ENCODE data around the gene NXF1.
"Not testable (repeated sequence)": the region's sequence is repeated elsewhere in the genome, so short reads cannot be mapped to it uniquely, and the experiment has no call there.

Gene NXF1

DNA sequence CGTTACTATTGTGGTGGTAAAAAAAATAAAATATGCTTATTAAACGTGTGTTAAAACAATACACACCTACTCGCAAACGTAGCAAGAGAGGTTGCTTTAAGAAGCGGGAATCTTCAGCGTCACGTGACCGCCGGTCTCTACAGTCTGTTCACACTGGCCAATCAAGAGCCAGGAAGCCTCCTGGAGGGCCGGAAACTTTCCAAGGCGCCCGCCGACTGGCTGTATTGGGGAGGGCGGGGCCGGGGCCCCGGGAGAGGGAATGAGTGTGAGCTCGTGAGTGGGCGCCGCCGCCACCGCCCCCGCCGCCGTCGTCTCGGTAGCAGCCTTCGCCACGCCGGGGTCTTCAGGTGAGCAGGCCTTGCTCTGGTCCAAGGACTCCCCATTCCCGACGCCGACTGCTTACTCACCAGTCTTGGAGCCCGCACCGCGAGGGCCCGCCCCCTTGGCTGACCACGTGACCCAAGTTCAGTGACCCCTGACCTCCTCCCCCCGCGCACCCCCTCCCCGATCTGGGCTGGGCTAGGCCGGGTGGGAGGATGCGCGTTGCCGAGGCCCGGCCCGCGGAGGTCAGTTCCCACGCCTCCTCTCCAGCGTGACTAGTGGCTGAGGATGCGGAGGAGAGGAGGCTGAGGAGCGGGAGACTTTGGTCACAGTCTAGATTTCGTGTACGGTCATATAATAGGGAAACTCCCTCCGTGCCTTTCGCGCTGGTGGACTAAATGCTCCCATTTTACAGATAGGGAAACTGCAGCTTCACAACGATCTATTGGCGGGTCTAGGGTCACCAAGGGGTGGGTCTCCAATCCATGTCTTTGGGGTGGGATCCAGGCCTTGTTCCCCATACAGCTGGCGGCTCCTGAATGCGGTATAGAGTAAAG is 33.9 kb downstream of the NXF1 start, which contains the start of gene TAF6L:
TSS of gene TAF6L (plus strand) at position 253 of the 878 bp plus-strand sequence. CDS start 4,388 bp downstream, outside the sequence.
- Mint-ChIP-seq H3K4me1 (peaks cover 16% of the 10 kb centered on the region), H3K4me3 (peak within 1 kb of the TSS; percentile 88 to 95 (median 94)), H3K27me3 (ENCODE audit: low read depth) (peaks cover 3% of the 10 kb centered on the region), H3K36me3 (ENCODE audit: low read depth) (peaks cover 25% of the 10 kb centered on the region), H3K27ac (peak within 1 kb of the TSS; percentile 99), H3K9me3 (no peaks in the 10 kb centered on the region)
- TF ChIP-seq, protein P1, sequence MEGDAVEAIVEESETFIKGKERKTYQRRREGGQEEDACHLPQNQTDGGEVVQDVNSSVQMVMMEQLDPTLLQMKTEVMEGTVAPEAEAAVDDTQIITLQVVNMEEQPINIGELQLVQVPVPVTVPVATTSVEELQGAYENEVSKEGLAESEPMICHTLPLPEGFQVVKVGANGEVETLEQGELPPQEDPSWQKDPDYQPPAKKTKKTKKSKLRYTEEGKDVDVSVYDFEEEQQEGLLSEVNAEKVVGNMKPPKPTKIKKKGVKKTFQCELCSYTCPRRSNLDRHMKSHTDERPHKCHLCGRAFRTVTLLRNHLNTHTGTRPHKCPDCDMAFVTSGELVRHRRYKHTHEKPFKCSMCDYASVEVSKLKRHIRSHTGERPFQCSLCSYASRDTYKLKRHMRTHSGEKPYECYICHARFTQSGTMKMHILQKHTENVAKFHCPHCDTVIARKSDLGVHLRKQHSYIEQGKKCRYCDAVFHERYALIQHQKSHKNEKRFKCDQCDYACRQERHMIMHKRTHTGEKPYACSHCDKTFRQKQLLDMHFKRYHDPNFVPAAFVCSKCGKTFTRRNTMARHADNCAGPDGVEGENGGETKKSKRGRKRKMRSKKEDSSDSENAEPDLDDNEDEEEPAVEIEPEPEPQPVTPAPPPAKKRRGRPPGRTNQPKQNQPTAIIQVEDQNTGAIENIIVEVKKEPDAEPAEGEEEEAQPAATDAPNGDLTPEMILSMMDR (IDR thresholded peaks at IDR 0.05; ENCODE audit: unreplicated experiment in 3 of 3) = no peak

DNA sequence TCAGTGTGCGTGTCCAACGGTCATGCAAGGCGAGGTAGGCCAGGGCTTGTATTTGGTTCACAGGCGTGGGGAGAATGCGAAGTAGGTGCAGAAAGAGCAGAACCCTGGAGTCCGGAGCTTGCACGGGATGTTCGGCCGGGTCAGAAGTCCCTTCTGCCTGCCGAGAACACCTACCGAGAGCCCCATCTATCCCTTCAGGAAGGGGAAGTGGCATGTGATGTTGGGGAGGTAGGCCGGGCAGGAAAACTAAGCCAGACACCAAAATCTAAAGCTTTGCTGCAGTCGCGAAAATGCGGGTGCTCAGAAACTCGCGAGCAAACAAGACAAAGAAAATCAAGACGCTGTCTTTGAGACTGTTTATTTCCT is 34.5 kb downstream of the NXF1 start:
- Mint-ChIP-seq H3K9me3 (no peaks in the 10 kb centered on the region), H3K27ac (peak overlapping the region; percentile 99), H3K27me3 (ENCODE audit: low read depth) (peaks cover 3% of the 10 kb centered on the region), H3K36me3 (ENCODE audit: low read depth) (peaks cover 24% of the 10 kb centered on the region), H3K4me1 (peaks cover 16% of the 10 kb centered on the region), H3K4me3 (peak overlapping the region; percentile 88 to 95 (median 94))
- TF ChIP-seq, protein P1 (IDR thresholded peaks at IDR 0.05; ENCODE audit: unreplicated experiment in 3 of 3) = no peak

DNA sequence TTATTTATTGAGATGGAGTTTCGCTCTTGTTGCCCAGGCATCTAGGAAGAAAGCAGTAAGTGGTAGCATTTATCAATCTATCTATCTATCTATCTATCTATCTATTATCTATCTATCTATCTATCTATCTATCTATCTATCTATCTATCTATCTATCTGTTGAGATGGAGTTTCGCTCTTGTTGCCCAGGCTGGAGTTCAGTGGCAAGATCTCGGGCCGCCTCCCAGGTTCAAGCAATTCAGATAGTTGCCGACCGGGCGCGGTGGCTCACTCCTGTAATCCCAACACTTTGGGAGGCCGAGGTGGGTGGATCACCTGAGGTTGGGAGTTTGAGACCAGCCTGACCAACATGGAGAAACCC is 44.4 kb downstream of the NXF1 start:
- peaks cover 15% of the 10 kb centered on the region for H3K36me3 Mint-ChIP-seq (ENCODE audit: low read depth)
- peak overlapping the region; percentile 97 to 99 (median 98) for H3K4me3 Mint-ChIP-seq
- peak overlapping the region; percentile 90 to 97 (median 95) for H3K27ac Mint-ChIP-seq
- H3K4me1 Mint-ChIP-seq = peaks cover 17% of the 10 kb centered on the region
- not testable (repeated sequence) for H3K27me3 Mint-ChIP-seq (ENCODE audit: low read depth); H3K9me3 Mint-ChIP-seq

DNA sequence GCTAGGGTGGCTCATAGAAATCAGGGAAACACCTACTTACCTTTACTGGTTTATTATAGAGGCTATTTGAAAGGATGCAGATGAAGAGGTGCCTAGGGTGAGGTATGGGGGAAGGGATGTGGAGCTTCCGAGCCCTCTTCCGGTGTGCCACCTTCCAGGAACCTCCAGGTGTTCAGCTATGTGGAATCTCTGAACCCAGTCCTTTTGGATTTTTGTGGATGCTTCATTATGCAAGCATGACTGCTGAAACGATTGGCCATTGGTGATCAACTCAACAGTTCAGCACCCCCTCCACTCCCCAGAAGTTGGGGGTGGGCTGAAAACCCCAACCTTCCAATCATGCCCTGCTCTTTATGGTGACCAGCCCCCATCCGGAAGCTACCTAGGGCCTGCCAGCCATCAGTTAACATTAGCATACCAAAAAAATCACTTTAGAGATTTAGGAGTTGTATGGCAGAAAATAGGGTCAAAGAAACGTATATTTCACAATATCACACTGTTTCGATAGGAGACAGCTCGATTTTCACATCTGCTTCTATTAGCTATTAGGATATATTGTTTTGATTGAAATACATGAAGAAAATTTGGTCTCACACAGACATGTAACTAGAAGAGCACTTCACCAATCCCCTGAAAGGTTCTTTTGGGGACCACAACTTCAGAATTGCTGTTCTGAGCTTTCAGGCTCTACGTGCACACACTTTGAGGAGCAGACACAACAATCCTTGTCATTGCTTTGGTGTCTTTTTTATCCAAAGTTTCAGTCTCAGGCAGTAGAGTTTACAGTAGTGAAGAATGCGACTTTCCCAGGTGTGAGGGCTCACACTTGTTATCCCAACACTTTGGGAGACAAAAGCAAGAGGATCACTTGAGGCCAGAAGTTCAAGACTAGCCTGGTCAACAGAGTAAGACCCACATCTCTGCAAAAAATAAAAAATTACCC is 47.1 kb downstream of the NXF1 start:
- Mint-ChIP-seq H3K27me3 (ENCODE audit: low read depth) (no peaks in the 10 kb centered on the region), H3K9me3 (no peaks in the 10 kb centered on the region), H3K36me3 (ENCODE audit: low read depth) (peaks cover 14% of the 10 kb centered on the region), H3K27ac (peak overlapping the region in 1 of 3 experiments; percentile 55), H3K4me1 (peaks cover 27% of the 10 kb centered on the region), H3K4me3 (peak overlapping the region in 2 of 3 experiments; percentile 15 to 28)
- TF ChIP-seq, protein P1 (IDR thresholded peaks at IDR 0.05; ENCODE audit: unreplicated experiment in 3 of 3) = no peak

DNA sequence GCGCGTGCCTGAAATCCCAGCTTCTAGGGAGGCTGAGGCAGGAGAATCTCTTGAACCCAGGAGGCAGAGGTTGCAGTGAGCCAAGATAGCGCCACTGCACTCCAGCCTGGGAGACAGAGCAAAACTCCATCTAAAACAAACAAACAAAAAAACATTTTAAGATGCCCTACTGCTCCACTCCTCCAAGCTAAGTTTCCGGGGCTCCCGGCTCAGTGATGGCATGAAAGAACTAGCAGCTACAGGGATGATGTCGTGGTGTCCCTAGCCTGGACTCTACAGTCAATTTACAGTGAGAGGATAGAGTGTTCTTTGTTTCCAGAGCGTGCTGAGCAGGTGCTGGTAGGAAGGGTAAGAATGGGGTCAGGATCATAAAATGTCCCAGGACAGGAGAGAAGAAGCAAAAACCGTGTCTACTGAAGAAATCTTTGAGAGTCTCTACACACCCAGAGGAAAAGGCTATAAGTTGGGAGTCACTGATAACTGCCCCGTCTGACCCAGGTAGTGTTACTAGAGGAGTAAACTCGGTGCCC is 50.1 kb downstream of the NXF1 start:
- Mint-ChIP-seq H3K27me3 (ENCODE audit: low read depth) (no peaks in the 10 kb centered on the region), H3K27ac (peak overlapping the region; percentile 27 to 70 (median 54)), H3K4me1 (peaks cover 10% of the 10 kb centered on the region), H3K9me3 (no peaks in the 10 kb centered on the region), H3K36me3 (ENCODE audit: low read depth) (peaks cover 10% of the 10 kb centered on the region), H3K4me3 (peak overlapping the region; percentile 61 to 81 (median 78))
- TF ChIP-seq, protein P1 (IDR thresholded peaks at IDR 0.05; ENCODE audit: unreplicated experiment in 3 of 3) = no peak
